GM12873 (cell line): Measurements from ENCODE around the gene SUN3.

ENCODE experiments used
- CTCF ChIP-seq: IDR thresholded peaks from 2 replicates; pipeline ENCODE4 v1.5.1; 2012; ENCODE audit warnings: low read depth, mild to moderate bottlenecking, moderate library complexity, low read length, control low read depth; ENCODE audit not compliant: insufficient read depth; ENCODE audit errors: missing control alignments

The SUN3 gene

GRCh38 chr7:47949703-47950102 lies 79.2 kb downstream of the SUN3 start:
- no peak for TF ChIP-seq CTCF

DNA sequence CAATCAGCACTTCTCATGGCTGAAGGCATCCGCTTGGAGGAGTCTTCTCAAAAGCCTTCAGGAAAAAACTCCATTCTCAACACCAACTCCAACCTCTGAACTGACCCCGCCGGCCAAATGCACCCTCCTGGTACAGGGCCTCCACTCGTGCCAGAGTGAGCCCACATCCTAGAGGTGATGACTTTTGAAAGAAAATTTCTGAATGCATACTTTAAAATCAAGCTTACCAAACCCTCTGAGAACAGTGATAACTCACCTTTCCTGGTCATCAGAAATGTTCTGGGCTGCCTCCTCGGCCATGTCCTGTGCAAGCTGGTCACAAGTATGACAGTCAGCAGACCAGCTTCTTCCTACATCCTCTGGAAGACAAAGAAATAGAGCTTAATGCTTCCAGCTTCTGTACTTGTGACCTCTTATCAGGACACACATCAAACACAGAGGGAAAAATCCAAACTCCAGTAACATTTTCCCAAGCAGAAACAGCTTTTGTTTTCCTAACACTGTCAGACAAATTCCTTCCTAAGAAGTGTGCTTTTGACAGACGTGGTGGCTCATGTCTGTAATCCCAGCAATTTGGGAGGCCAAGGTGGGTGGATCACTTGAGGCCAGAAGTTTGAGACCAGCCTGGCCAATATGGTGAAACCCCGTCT lies 80.6 kb downstream of the SUN3 start, which contains the start of gene PKD1L1:
Gene PKD1L1, minus strand, starts transcription at position 326 of the 650 bp plus-strand sequence. Its CDS starts 26 bp downstream, at position 300.
- no peak for TF ChIP-seq CTCF

DNA sequence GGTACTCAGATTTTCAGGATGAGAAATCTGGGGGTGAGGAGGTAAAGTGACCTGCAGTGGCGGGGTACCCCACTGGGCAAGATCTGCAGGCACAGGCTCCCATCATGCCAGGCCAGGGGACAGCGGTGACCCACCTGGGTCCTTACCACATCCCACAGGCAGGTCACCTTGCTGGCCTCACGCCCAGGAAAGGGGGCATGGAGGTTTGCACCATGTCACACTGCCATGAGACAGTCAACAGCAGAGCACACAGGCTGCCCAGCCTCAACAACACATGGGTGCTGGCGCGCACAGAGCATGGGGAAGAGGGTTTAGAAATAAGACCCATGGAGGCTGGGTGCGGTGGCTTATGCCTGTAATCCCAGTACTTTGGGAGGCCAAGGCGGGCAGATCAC lies 81.6 kb downstream of the SUN3 start:
- no peak for TF ChIP-seq CTCF

DNA sequence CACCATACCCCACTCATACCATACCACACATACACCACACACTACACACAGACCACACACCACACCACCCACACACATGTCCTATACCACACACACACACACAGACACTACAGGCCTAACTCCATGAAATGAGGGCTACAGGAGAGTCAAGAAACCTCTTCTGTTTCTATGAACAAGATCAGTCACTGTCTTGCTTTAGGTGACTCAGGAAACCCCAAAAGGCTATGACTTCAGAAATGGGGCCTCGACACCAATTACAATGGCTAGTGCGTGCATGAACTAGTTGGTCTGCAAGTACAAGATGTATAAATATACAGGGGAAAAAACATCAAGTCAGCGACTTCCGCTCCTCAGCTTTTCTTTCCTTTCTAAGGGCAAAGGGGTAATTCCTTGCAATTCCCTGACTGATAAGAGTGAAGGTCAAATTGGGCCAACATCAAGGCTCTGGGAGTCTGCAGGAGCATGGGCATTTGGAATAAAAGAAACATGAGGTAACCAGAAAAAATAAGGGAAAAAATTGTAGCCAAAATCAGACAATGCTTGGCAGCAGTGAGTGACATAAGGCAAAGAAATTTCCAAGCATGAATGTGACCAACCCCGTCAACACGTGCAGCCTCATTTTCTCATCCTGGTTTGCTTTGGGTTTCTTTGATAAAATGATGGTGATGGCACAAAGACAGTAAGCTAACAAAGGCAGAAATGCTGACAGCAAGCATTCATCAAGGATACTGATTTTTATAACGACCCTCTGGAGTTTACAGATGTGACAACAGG lies 82.1 kb downstream of the SUN3 start:
- TF ChIP-seq CTCF = no peak

- peak; percentile 59 for TF ChIP-seq CTCF
These were observed 83.5 kb downstream of the SUN3 start for GRCh38 chr7:47945261-47946015.

DNA sequence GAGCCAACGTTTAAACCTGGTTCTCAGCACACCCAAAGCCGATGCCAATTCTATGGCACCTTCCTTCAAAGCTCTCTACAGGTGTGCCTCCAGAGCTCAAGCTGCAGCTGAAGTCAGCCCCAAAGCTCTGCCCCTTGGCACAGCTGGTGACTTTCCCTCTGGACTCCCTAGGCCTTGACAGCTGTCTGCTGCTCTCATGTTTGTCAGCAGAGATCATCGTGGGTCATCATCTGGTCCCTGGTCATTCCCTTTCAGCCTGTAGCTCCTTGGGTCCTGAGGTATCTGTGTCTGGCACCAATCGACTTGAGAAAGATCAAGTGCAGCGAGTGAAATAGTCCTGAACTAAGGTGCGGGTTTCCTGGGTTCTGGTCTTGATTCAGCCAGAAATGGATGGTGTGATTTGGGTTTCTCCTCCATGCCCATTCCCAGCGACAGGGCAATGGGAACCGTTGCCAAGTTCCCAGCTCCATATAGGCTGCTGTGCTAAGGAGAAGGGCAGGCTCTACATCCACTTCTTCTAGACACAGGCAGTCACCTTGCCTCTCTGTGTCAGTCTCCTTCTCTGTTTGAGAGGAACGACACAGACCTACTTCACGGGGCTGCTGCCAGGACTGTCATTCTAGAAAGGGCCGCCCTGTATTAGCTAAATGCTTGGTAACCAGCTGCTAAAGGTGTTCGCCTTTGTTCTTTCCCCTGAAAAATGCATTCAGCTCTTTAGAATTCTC lies 84.2 kb downstream of the SUN3 start:
- no peak for TF ChIP-seq CTCF
